ENCODE measurements around the gene PLEKHM3.

- TF ChIP-seq ELF4 (IDR thresholded peaks at IDR 0.05): no peak
- TF ChIP-seq BHLHE40 (IDR thresholded peaks at IDR 0.05; ENCODE audit: borderline replicate concordance): no peak
- TF ChIP-seq TARDBP (IDR thresholded peaks at IDR 0.05): no peak
- no peak for TF ChIP-seq L3MBTL2 (conservative IDR thresholded peaks at IDR 0.05)
- no peak for TF ChIP-seq SP1 (IDR thresholded peaks at IDR 0.05)
- no peak for TF ChIP-seq NFRKB (IDR thresholded peaks at IDR 0.05)
- TF ChIP-seq PKNOX1 (IDR thresholded peaks at IDR 0.05): no peak
- TF ChIP-seq FOXM1 (IDR thresholded peaks at IDR 0.05; ENCODE audit: borderline replicate concordance): no peak
- no peak for TF ChIP-seq FOXK2 (IDR thresholded peaks at IDR 0.05)
- TF ChIP-seq SUZ12 (IDR thresholded peaks at IDR 0.05): no peak
- TF ChIP-seq FOXA1 (IDR thresholded peaks at IDR 0.05): no peak
- no peak for TF ChIP-seq ARNT (IDR thresholded peaks at IDR 0.05)
Measured at GRCh38 chr2:207925601-207926000, 99.7 kb downstream of the PLEKHM3 start.

All from HEK293T (cell line).